HepG2 (cell line): ENCODE data around the gene C11orf68. TPM values are rescaled to one million over a fixed set of nuclear protein-coding genes. Genes with fewer than 3 reads are reported as not detected.

Experiments
- BRCA1 ChIP-seq: sonication (generic); formaldehyde crosslinking; IDR thresholded peaks from 2 replicates; pipeline ENCODE4 v1.4.0; 2020; ENCODE audit warnings: missing genetic modification reagents
- CHD2 ChIP-seq: IDR thresholded peaks from 2 replicates; pipeline ENCODE4 v1.6.1; 2011; ENCODE audit warnings: low read depth, low read length, improper control_type of control experiment
- FOXO4 ChIP-seq: sonication (generic); formaldehyde crosslinking; conservative IDR thresholded peaks from 2 replicates; pipeline ENCODE4 v1.8.1; 2023; ENCODE audit warnings: missing genetic modification reagents
- HMGA1 ChIP-seq: sonication (generic); formaldehyde crosslinking; conservative IDR thresholded peaks from 2 replicates; pipeline ENCODE4 v1.4.0; 2020; ENCODE audit warnings: missing genetic modification reagents
- KMT2A ChIP-seq: sonication (generic); formaldehyde crosslinking; IDR thresholded peaks from 2 replicates; pipeline ENCODE4 v1.4.0; 2020; ENCODE audit warnings: missing genetic modification reagents
- LRRFIP1 ChIP-seq: sonication (generic); formaldehyde crosslinking; conservative IDR thresholded peaks from 2 replicates; pipeline ENCODE4 v1.4.0; 2020; ENCODE audit warnings: missing genetic modification reagents
- NBN ChIP-seq: fragments of 450-650 bp; conservative IDR thresholded peaks from 2 replicates; pipeline ENCODE4 v1.6.1; 2017
- NFYB ChIP-seq: sonication (generic); formaldehyde crosslinking; IDR thresholded peaks from 2 replicates; pipeline ENCODE4 v1.4.0; 2020; ENCODE audit warnings: missing genetic modification reagents
- RFXAP ChIP-seq: sonication (generic); formaldehyde crosslinking; IDR thresholded peaks from 2 replicates; pipeline ENCODE4 v1.4.0; 2020; ENCODE audit warnings: missing genetic modification reagents, borderline replicate concordance
- RXRA ChIP-seq: sonication (generic); formaldehyde crosslinking; IDR thresholded peaks from 2 replicates; pipeline ENCODE4 v1.5.1; 2020; ENCODE audit warnings: missing genetic modification reagents
- SCMH1 ChIP-seq: sonication (generic); formaldehyde crosslinking; IDR thresholded peaks from 2 replicates; pipeline ENCODE4 v1.9.0; 2021; ENCODE audit warnings: missing genetic modification reagents, mild to moderate bottlenecking, borderline replicate concordance
- SNAPC4 ChIP-seq: sonication (generic); formaldehyde crosslinking; IDR thresholded peaks from 2 replicates; pipeline ENCODE4 v1.4.0; 2020; ENCODE audit warnings: mild to moderate bottlenecking, missing genetic modification reagents
- THRA ChIP-seq: sonication (generic); formaldehyde crosslinking; IDR thresholded peaks from 2 replicates; pipeline ENCODE4 v1.4.0; 2020; ENCODE audit warnings: missing genetic modification reagents, borderline replicate concordance
- ZGPAT ChIP-seq: IDR thresholded peaks from 2 replicates; pipeline ENCODE4 v1.6.1; 2016; ENCODE audit warnings: mild to moderate bottlenecking
- ZNF282 ChIP-seq: fragments of 450-650 bp; IDR thresholded peaks from 2 replicates; pipeline ENCODE4 v1.6.1; 2018; ENCODE audit not compliant: partially characterized antibody
- ZNF3 ChIP-seq: IDR thresholded peaks from 2 replicates; pipeline ENCODE4 v1.7.0; 2017; ENCODE audit warnings: inconsistent platforms
- ZNF530 ChIP-seq: sonication (generic); formaldehyde crosslinking; IDR thresholded peaks from 2 replicates; pipeline ENCODE4 v1.5.0; 2020; ENCODE audit warnings: low read depth, mild to moderate bottlenecking, missing genetic modification reagents
- ZNF777 ChIP-seq: sonication (generic); formaldehyde crosslinking; IDR thresholded peaks from 2 replicates; pipeline ENCODE4 v1.4.0; 2020; ENCODE audit warnings: missing genetic modification reagents
- polyA plus RNA-seq, 8 experiments: library from polyadenylated mRNA; depleted of rRNA in 3 of 8; stranded (reverse) in 7 of 8; unstranded in 1 of 8; fragments of >200 nt; fragmentation: Illumina TruSeq in 4 of 8; extraction: Trizol in 4 of 8; gene quantifications; 2 replicates each; pipeline versions ENCODE4 v1.2.1 to v1.2.3, GENCODE V29; 2011 to 2016; ENCODE audit warnings: low read depth in 4 of 8, missing spikeins in 1 of 8, mixed read lengths in 1 of 8; ENCODE audit not compliant: insufficient read depth in 1 of 8
- total RNA-seq, 5 experiments: library from RNA; depleted of rRNA; stranded (reverse); fragments of >200 nt; fragmentation: Illumina TruSeq; extraction: Trizol; gene quantifications; 2 replicates each; pipeline ENCODE4 v1.2.3, GENCODE V29; 2016; ENCODE audit warnings: low read depth in 1 of 5

C11orf68 gene
- total and polyA plus RNA-seq, 2 of the 13 experiments (the other 11 are each of a cell fraction or from before 2014, with no cell fraction given), result 8.4 to 28.3 TPM

- TF ChIP-seq LRRFIP1, result no peak
- TF ChIP-seq HMGA1, result no peak
- peak; percentile 2; the same call in 1 of the 2 replicates for TF ChIP-seq ZGPAT (CRISPR knock-in tag)
- no peak for TF ChIP-seq FOXO4 (CRISPR knock-in tag)
- TF ChIP-seq RFXAP, result no peak; the same call in 1 of the 2 replicates
- no peak for TF ChIP-seq CHD2
- TF ChIP-seq ZNF282, result no peak
- no peak for TF ChIP-seq ZNF530 (CRISPR knock-in tag)
- TF ChIP-seq NFYB (CRISPR knock-in tag), result no peak
- no peak; the same call in 1 of the 2 replicates for TF ChIP-seq KMT2A (CRISPR knock-in tag)
- TF ChIP-seq SCMH1 (CRISPR knock-in tag), result no peak
- TF ChIP-seq SNAPC4 (CRISPR knock-in tag), result no peak
- TF ChIP-seq ZNF3 (CRISPR knock-in tag), result no peak
- no peak; the same call in 1 of the 2 replicates for TF ChIP-seq THRA
- no peak for TF ChIP-seq NBN
- TF ChIP-seq RXRA, result no peak
- peak; percentile 64; the same call in 1 of the 2 replicates for TF ChIP-seq ZNF777 (CRISPR knock-in tag)
- no peak for TF ChIP-seq BRCA1 (CRISPR knock-in tag)
Observed at GRCh38 chr11:65891219-65892136, 27.4 kb downstream of the C11orf68 start (continued).
